Vagina (tissue), 2 donors: ENCODE results near the gene RGL3.

Source experiments
- CTCF ChIP-seq, 3 experiments: fragments of 450-650 bp in 2 of 3; fragments of 200-600 bp in 1 of 3; sonication (generic) in 1 of 3; IDR thresholded peaks; one replicate each; pipeline ENCODE4 v1.5.1; 2017 to 2019; ENCODE audit warnings: antibody characterized with exemption in 3 of 3, mild to moderate bottlenecking in 2 of 3, moderate library complexity in 2 of 3
- POLR2A ChIP-seq, 2 donors: fragments of 450-650 bp; IDR thresholded peaks; one replicate each; pipeline ENCODE4 v1.6.1; 2017; ENCODE audit warnings: antibody characterized with exemption in 2 of 2, mild to moderate bottlenecking in 2 of 2, moderate library complexity in 2 of 2

- TF ChIP-seq CTCF (IDR thresholded peaks at IDR 0.05) = no peak
- no peak for TF ChIP-seq POLR2A (IDR thresholded peaks at IDR 0.05)
Observed at GRCh38 chr19:11370744-11371143, 48.4 kb downstream of the RGL3 start.
